GM19328 (cell line): ENCODE measurements around the gene ASIC3.
"Not testable (repeated sequence)": the region's sequence is repeated elsewhere in the genome, so short reads cannot be mapped to it uniquely, and the experiment has no call there.

ENCODE experiments used
- ATAC-seq: cut with Tn5 transposase; IDR thresholded peaks from one replicate; pipeline ENCODE4 v1.9.1; 2021; ENCODE audit warnings: mild to moderate bottlenecking, moderate library complexity; ENCODE audit not compliant: unreplicated experiment

Gene ASIC3

DNA sequence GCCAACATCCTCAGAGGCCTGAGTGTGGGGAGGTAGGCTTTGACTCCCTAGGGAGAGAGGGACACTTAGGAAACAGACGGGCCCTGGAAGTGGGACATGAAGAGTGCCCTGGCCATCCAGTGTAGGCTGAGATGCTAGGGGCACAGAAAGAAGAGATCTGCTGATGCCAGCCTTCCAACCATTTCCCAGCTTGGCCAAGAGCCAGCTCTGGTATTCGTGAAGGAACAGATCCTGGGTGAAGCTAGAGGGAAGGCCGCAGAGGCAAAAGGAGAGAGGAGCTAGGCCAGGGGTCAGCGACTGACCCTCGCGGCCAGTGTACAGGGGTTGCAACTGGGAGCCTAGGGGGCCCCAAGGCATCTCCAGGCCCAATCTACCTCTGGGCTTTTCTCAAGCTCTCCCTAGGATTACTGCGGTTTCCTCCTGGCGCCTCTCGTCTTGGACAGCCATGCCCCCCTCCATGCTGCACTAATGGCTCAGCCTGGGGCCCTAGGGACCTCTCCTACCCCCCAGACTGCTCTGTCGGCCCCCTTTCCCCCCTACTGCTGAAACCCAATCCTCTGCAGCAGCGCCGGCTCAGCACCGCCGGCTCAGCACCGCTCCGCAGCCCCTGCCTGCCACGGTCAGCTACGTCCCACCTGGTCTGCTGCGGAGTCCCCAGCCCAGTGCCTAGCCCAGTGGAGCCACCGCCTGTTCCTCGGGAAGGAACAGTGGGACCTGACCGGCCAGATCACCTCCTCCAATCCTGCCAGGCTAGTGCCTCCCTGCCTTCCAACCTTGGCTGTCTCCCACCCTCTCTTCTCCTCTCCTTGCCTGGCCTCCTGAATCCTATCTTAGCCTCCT is at the start of gene ASIC3:
ASIC3 (plus strand) TSS at position 556 of the 840 bp plus-strand sequence. CDS start 355 bp downstream, outside the sequence.
- ATAC-seq, result no peak

GRCh38 chr7:150999001-150999400 is 49.3 kb upstream of the ASIC3 start:
- no peak for ATAC-seq

GRCh38 chr7:150999497-151000230 is 48.7 kb upstream of the ASIC3 start:
- ATAC-seq, result no peak

DNA sequence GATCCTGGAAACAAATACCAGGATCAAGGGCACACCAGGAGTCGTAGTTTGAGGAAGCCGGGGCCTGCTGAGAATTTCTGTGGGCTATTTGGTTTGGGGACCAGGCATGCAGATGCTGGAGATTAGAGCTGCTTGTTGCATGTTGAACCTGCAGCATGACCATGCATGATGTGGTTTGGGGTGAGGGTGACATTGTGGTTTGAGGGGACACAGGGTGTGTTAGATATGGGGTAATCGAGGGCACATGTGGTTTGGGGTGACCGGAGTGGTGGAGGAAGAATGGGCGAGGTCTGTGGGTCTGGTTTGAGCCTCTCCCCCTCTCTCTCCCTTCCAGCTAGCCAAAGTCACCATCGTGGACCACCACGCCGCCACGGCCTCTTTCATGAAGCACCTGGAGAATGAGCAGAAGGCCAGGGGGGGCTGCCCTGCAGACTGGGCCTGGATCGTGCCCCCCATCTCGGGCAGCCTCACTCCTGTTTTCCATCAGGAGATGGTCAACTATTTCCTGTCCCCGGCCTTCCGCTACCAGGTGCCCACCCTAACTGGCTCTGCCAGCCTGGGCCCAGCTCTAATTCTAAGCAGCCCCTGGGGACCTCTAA is 47.3 kb upstream of the ASIC3 start:
- no peak for ATAC-seq

DNA sequence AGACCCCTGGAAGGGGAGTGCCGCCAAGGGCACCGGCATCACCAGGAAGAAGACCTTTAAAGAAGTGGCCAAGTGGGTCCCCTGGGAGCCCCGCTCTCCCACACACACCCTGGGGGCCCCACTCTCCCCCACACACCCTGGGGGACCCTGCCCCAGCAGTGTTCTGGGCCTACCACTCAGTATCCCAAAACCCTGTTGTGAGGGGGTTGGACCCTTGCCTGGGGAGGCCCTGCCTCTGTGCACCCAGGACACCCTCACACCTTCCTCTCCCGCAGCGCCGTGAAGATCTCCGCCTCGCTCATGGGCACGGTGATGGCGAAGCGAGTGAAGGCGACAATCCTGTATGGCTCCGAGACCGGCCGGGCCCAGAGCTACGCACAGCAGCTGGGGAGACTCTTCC is 46.8 kb upstream of the ASIC3 start:
- no peak for ATAC-seq

DNA sequence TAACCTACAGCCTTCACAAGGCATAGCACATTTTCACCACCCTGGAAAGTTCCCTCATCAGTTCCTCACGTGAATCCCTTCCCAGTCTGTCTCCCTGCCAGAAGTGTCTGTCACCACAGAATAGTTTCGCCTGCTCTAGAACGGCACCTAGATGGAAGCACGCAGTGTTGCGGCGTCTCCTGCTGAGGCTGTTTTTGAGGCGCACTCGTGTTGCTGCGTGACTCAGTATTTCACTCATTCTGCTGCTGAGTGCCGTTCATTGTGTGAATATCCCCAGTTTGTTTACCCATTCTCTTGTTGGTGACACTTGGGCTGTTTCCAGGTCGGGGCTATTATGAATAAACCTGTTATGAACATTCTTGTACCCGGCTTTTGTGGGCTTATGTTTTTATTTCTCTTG is 44.8 kb upstream of the ASIC3 start:
- no peak for ATAC-seq

- ATAC-seq, result no peak
These were observed 42.8 kb upstream of the ASIC3 start for GRCh38 chr7:151005566-151005965.

- ATAC-seq, result no peak
These were observed 41.6 kb upstream of the ASIC3 start for GRCh38 chr7:151006590-151007300.

DNA sequence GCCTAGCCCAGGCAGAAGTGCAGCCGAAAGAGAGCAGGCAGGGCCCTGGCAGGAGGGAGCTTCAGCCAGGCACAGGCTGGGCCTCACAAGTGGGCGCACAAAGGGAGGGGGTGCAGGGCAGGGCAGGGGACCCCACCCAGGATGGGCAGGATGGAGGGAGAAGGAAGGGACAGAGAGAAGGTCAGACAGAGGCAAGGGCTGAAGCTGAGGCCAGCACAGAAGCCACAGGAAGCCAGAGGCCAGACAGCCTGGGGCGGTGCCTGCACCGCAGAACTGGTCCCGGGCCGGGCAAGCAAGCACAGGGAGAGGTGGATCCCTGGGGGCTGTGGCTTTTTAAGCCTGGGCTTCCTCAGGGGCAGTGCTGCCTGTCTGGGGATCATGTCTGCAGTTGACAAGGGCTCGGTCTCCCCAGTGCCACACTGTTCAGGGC is 40.8 kb upstream of the ASIC3 start:
- ATAC-seq, result no peak

- no peak for ATAC-seq
These were observed 40.2 kb upstream of the ASIC3 start for GRCh38 chr7:151008143-151008510.

GRCh38 chr7:151008511-151009323 is 39.6 kb upstream of the ASIC3 start:
- no peak for ATAC-seq

DNA sequence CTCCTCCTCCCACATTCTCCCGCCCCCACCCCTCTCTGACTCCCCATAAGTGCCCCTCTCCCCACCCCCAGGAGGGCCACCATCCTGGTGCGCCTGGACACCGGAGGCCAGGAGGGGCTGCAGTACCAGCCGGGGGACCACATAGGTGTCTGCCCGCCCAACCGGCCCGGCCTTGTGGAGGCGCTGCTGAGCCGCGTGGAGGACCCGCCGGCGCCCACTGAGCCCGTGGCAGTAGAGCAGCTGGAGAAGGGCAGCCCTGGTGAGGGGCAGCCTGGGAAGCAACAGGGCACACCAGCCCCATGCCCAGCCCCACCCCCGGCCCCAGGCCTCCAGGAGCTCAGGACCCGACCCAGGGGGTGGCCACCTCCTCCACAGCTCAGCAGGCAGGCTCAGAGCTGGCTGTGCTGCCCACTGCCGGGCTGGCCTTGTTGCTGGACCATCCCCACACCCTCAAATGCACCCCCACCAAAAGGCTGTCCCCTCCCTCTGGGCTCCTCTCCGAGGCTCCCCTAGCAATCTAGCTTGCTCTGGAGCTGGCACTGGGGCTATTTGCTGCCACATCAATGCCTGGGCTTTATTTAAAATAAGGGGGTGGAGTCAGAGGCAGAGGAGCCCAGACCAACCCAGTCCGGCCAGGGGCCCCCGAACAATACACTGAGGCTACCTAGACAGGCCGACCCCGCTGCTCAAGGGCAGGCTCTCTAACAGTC is 38.8 kb upstream of the ASIC3 start:
- ATAC-seq, result no peak

DNA sequence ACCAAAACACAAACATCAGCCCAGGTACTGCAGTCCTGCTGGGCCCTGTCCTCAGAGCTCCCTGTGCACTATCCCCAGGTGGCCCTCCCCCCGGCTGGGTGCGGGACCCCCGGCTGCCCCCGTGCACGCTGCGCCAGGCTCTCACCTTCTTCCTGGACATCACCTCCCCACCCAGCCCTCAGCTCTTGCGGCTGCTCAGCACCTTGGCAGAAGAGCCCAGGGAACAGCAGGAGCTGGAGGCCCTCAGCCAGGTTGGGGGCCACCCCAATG is 38.4 kb upstream of the ASIC3 start:
- ATAC-seq, result no peak

GRCh38 chr7:151010307-151011096 is 37.8 kb upstream of the ASIC3 start:
- ATAC-seq, result no peak

- no peak for ATAC-seq
These were observed 37.3 kb upstream of the ASIC3 start for GRCh38 chr7:151011097-151011409.

- not testable (repeated sequence) for ATAC-seq
These were observed 36.7 kb upstream of the ASIC3 start for GRCh38 chr7:151011616-151012015.

- ATAC-seq, result no peak
These were observed 36.2 kb upstream of the ASIC3 start for GRCh38 chr7:151012031-151012692.

GRCh38 chr7:151012911-151013347 is 35.4 kb upstream of the ASIC3 start:
- ATAC-seq, result no peak

- no peak for ATAC-seq
These were observed 35.0 kb upstream of the ASIC3 start for GRCh38 chr7:151013356-151013732.
